ENCODE measurements around the gene TMEM63C.
"Not testable (repeated sequence)": the region's sequence is repeated elsewhere in the genome, so short reads cannot be mapped to it uniquely, and the experiment has no call there.

Gene TMEM63C

GRCh38 chr14:77275041-77275580, 93.5 kb downstream of the TMEM63C start:
- no peaks in the 10 kb centered on the region for H3K4me1 ChIP-seq (ENCODE audit: insufficient read depth, low read length)
- H3K9ac ChIP-seq (ENCODE audit: low read depth, low read length): no peak overlapping the region
- no peak overlapping the region for H3K27ac ChIP-seq (ENCODE audit: low read length)
- no peaks in the 10 kb centered on the region for H3K9me3 ChIP-seq (ENCODE audit: insufficient read depth, low read depth, low read length)
- peaks cover 18% of the 10 kb centered on the region for H3K36me3 ChIP-seq (ENCODE audit: insufficient read depth, low read depth, low read length)
- H3K4me3 ChIP-seq (ENCODE audit: low read length): no peak overlapping the region
- peaks cover 39% of the 10 kb centered on the region for H3K27me3 ChIP-seq (ENCODE audit: insufficient read depth, low read length)

- Histone ChIP-seq H3K4me1 (ENCODE audit: insufficient read depth, low read length) (no peaks in the 10 kb centered on the region), H3K27ac (ENCODE audit: low read length) (no peak overlapping the region), H3K9ac (ENCODE audit: low read depth, low read length) (no peak overlapping the region), H3K36me3 (ENCODE audit: insufficient read depth, low read depth, low read length) (peaks cover 23% of the 10 kb centered on the region), H3K27me3 (ENCODE audit: insufficient read depth, low read length) (peaks cover 34% of the 10 kb centered on the region), H3K4me3 (ENCODE audit: low read length) (no peak overlapping the region), H3K9me3 (ENCODE audit: insufficient read depth, low read depth, low read length) (no peaks in the 10 kb centered on the region)
Observed at GRCh38 chr14:77275601-77276017, 94.0 kb downstream of the TMEM63C start.

GRCh38 chr14:77276295-77276935, 94.8 kb downstream of the TMEM63C start:
- Histone ChIP-seq H3K4me3 (ENCODE audit: low read length) (no peak overlapping the region), H3K4me1 (ENCODE audit: insufficient read depth, low read length) (no peaks in the 10 kb centered on the region), H3K9me3 (ENCODE audit: insufficient read depth, low read depth, low read length) (no peaks in the 10 kb centered on the region), H3K9ac (ENCODE audit: low read depth, low read length) (no peak overlapping the region), H3K36me3 (ENCODE audit: insufficient read depth, low read depth, low read length) (peaks cover 28% of the 10 kb centered on the region), H3K27ac (ENCODE audit: low read length) (no peak overlapping the region), H3K27me3 (ENCODE audit: insufficient read depth, low read length) (peaks cover 26% of the 10 kb centered on the region)

GRCh38 chr14:77276959-77277358, 95.4 kb downstream of the TMEM63C start:
- Histone ChIP-seq H3K9ac (ENCODE audit: low read depth, low read length) (no peak overlapping the region), H3K4me1 (ENCODE audit: insufficient read depth, low read length) (no peaks in the 10 kb centered on the region), H3K36me3 (ENCODE audit: insufficient read depth, low read depth, low read length) (peaks cover 31% of the 10 kb centered on the region), H3K4me3 (ENCODE audit: low read length) (no peak overlapping the region), H3K9me3 (ENCODE audit: insufficient read depth, low read depth, low read length) (no peaks in the 10 kb centered on the region), H3K27me3 (ENCODE audit: insufficient read depth, low read length) (peaks cover 21% of the 10 kb centered on the region), H3K27ac (ENCODE audit: low read length) (no peak overlapping the region)

- Histone ChIP-seq H3K9me3 (ENCODE audit: insufficient read depth, low read depth, low read length) (no peaks in the 10 kb centered on the region), H3K36me3 (ENCODE audit: insufficient read depth, low read depth, low read length) (peaks cover 39% of the 10 kb centered on the region), H3K9ac (ENCODE audit: low read depth, low read length) (no peak overlapping the region), H3K27ac (ENCODE audit: low read length) (no peak overlapping the region), H3K27me3 (ENCODE audit: insufficient read depth, low read length) (0 out of 2 replicates have a peak, but pooled peaks cover 4% of the 10 kb centered on the region), H3K4me1 (ENCODE audit: insufficient read depth, low read length) (no peaks in the 10 kb centered on the region), H3K4me3 (ENCODE audit: low read length) (no peak overlapping the region)
Observed at GRCh38 chr14:77278461-77279230, 97.0 kb downstream of the TMEM63C start.

GRCh38 chr14:77279719-77280118, 98.1 kb downstream of the TMEM63C start:
- Histone ChIP-seq H3K9ac (ENCODE audit: low read depth, low read length) (no peak overlapping the region), H3K27ac (ENCODE audit: low read length) (no peak overlapping the region), H3K4me3 (ENCODE audit: low read length) (no peak overlapping the region), H3K4me1 (ENCODE audit: insufficient read depth, low read length) (no peaks in the 10 kb centered on the region), H3K9me3 (ENCODE audit: insufficient read depth, low read depth, low read length) (no peaks in the 10 kb centered on the region), H3K27me3 (ENCODE audit: insufficient read depth, low read length) (no peaks in the 10 kb centered on the region), H3K36me3 (ENCODE audit: insufficient read depth, low read depth, low read length) (peaks cover 49% of the 10 kb centered on the region)

GRCh38 chr14:77280921-77281320, 99.3 kb downstream of the TMEM63C start:
- not testable (repeated sequence) for H3K27me3 ChIP-seq (ENCODE audit: insufficient read depth, low read length); H3K4me3 ChIP-seq (ENCODE audit: low read length); H3K9ac ChIP-seq (ENCODE audit: low read depth, low read length); H3K4me1 ChIP-seq (ENCODE audit: insufficient read depth, low read length); H3K27ac ChIP-seq (ENCODE audit: low read length); H3K9me3 ChIP-seq (ENCODE audit: insufficient read depth, low read depth, low read length)
- peaks cover 61% of the 10 kb centered on the region for H3K36me3 ChIP-seq (ENCODE audit: insufficient read depth, low read depth, low read length)

GRCh38 chr14:77281852-77282410, 100.3 kb downstream of the TMEM63C start:
- Histone ChIP-seq H3K9ac (ENCODE audit: low read depth, low read length) (no peak overlapping the region), H3K9me3 (ENCODE audit: insufficient read depth, low read depth, low read length) (no peaks in the 10 kb centered on the region), H3K36me3 (ENCODE audit: insufficient read depth, low read depth, low read length) (peaks cover 70% of the 10 kb centered on the region), H3K4me1 (ENCODE audit: insufficient read depth, low read length) (no peaks in the 10 kb centered on the region), H3K27ac (ENCODE audit: low read length) (no peak overlapping the region), H3K4me3 (ENCODE audit: low read length) (no peak overlapping the region), H3K27me3 (ENCODE audit: insufficient read depth, low read length) (no peaks in the 10 kb centered on the region)

- Histone ChIP-seq H3K9ac (ENCODE audit: low read depth, low read length) (no peak overlapping the region), H3K4me1 (ENCODE audit: insufficient read depth, low read length) (no peaks in the 10 kb centered on the region), H3K9me3 (ENCODE audit: insufficient read depth, low read depth, low read length) (no peaks in the 10 kb centered on the region), H3K27ac (ENCODE audit: low read length) (no peak overlapping the region), H3K27me3 (ENCODE audit: insufficient read depth, low read length) (no peaks in the 10 kb centered on the region), H3K36me3 (ENCODE audit: insufficient read depth, low read depth, low read length) (peaks cover 79% of the 10 kb centered on the region), H3K4me3 (ENCODE audit: low read length) (no peak overlapping the region)
Observed at GRCh38 chr14:77284066-77284465, 102.5 kb downstream of the TMEM63C start.

- H3K4me1 ChIP-seq (ENCODE audit: insufficient read depth, low read length): no peaks in the 10 kb centered on the region
- no peak overlapping the region for H3K4me3 ChIP-seq (ENCODE audit: low read length)
- no peak overlapping the region for H3K9ac ChIP-seq (ENCODE audit: low read depth, low read length)
- H3K27ac ChIP-seq (ENCODE audit: low read length): no peak overlapping the region
- no peaks in the 10 kb centered on the region for H3K9me3 ChIP-seq (ENCODE audit: insufficient read depth, low read depth, low read length)
- peaks cover 75% of the 10 kb centered on the region for H3K36me3 ChIP-seq (ENCODE audit: insufficient read depth, low read depth, low read length)
- H3K27me3 ChIP-seq (ENCODE audit: insufficient read depth, low read length): no peaks in the 10 kb centered on the region
Observed at GRCh38 chr14:77284466-77284865, 102.9 kb downstream of the TMEM63C start.

GRCh38 chr14:77286576-77286975, 105.0 kb downstream of the TMEM63C start:
- H3K4me1 ChIP-seq (ENCODE audit: insufficient read depth, low read length): no peaks in the 10 kb centered on the region
- H3K4me3 ChIP-seq (ENCODE audit: low read length): no peak overlapping the region
- H3K9ac ChIP-seq (ENCODE audit: low read depth, low read length): no peak overlapping the region
- H3K9me3 ChIP-seq (ENCODE audit: insufficient read depth, low read depth, low read length): no peaks in the 10 kb centered on the region
- no peak overlapping the region for H3K27ac ChIP-seq (ENCODE audit: low read length)
- H3K27me3 ChIP-seq (ENCODE audit: insufficient read depth, low read length): no peaks in the 10 kb centered on the region
- H3K36me3 ChIP-seq (ENCODE audit: insufficient read depth, low read depth, low read length): peaks cover 58% of the 10 kb centered on the region

GRCh38 chr14:77290705-77291104, 109.1 kb downstream of the TMEM63C start:
- H3K9me3 ChIP-seq (ENCODE audit: insufficient read depth, low read depth, low read length): no peaks in the 10 kb centered on the region
- no peak overlapping the region for H3K4me3 ChIP-seq (ENCODE audit: low read length)
- H3K27ac ChIP-seq (ENCODE audit: low read length): no peak overlapping the region
- H3K27me3 ChIP-seq (ENCODE audit: insufficient read depth, low read length): no peaks in the 10 kb centered on the region
- peaks cover 44% of the 10 kb centered on the region for H3K36me3 ChIP-seq (ENCODE audit: insufficient read depth, low read depth, low read length)
- H3K4me1 ChIP-seq (ENCODE audit: insufficient read depth, low read length): no peaks in the 10 kb centered on the region
- no peak overlapping the region for H3K9ac ChIP-seq (ENCODE audit: low read depth, low read length)
